ENCODE measurements around the gene NAXD. TPM values are rescaled to one million over a fixed set of nuclear protein-coding genes. Genes with fewer than 3 reads are reported as not detected.

NAXD gene
- total and polyA plus RNA-seq, 2 of the 4 experiments (the other 2 are of a cell fraction): 10.2 to 27.2 TPM

DNA sequence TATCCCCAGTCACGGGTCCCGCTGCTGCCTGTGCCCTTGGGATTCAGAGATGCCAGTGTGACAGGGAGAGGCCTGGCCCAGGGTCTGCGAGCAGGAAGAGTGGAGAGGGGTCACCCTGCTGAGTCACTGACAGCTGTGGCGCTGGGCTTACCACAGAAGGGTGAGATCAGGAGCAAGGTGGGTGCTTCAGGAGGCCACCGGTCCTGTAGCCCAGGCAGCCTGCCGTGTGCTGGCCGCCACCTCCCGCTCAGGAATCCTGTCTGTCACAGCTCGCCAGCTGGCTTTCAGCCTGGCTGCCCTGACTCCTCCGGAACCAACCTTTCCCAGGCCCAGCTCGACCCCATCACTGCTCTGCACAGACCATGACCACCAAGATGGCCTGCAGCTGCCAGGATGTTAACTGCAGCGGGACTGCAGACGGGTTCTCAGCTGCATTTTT, 25.3 kb downstream of the NAXD start (continued):
- TF ChIP-seq, protein P1, sequence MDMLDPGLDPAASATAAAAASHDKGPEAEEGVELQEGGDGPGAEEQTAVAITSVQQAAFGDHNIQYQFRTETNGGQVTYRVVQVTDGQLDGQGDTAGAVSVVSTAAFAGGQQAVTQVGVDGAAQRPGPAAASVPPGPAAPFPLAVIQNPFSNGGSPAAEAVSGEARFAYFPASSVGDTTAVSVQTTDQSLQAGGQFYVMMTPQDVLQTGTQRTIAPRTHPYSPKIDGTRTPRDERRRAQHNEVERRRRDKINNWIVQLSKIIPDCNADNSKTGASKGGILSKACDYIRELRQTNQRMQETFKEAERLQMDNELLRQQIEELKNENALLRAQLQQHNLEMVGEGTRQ (IDR thresholded peaks at IDR 0.05; ENCODE audit: low read depth, low read length): no peak

DNA sequence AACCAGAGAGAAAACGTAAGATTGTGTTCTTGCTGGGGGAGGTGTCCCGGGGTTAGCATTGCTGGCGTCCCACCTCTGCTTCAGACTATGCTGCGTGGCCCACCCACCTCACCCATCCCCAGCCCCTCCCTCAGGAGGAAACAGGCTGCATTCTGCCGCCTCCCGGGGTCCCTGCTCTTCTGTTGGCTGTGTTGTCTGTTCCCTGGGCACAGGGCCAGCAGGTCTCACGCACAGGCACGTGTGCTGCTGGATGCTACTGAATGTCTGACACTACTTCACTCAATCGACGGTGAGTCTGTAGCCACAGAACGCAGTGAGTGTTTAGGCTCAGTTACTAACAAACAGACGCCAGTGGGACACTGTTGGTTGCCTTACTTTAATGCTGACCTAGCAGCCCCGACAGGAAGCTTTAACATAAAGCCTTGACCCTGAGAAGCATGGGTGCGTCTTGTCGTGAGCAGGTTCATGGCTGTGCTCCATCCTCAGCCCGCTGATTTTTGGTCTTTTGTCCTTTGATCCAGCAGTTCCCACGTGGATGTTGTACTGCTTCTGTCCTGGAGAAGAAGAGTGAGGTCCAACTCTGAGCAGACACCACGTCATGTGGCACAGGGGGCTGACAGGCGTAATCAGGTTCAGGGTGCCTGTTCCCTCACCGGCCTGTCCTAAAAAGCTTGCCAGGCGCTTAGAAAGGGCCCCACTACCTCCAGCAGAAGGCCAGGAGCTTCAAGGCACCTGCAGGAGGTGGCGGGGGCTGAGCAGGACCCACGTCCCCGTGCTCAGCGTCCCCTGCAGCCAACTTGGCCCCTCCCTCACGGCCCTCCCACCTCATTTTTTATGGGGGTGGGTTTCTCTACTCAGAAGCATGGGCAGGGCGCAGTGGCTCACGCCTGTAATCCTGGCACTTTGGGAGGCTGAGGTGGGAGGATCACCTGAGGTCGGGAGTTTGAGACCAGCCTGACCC, 26.0 kb downstream of the NAXD start:
- POLR2A ChIA-PET (ENCODE audit: unreplicated experiment): interaction anchor here (0.6 kb wide), 1 partner anchor 36 kb away, joined by 4 read pairs; no protein-coding TSS in a partner anchor

More for the DNA sequence above, 26.0 kb downstream of the NAXD start:
- no peak for ATAC-seq (ENCODE audit: low read depth)
- CTCF ChIA-PET: interaction anchor here (0.7 kb wide), 1 partner anchor 23 kb away, joined by 3 read pairs; no protein-coding TSS in a partner anchor
- Histone ChIP-seq H3K9me3 (ENCODE audit: control insufficient read depth, insufficient read depth, low read length) (no peaks in the 10 kb centered on the region), H3K9me1 (ENCODE audit: insufficient read depth, low read length) (peaks cover 8% of the 10 kb centered on the region; the same call in 1 of the 2 replicates), H3K9ac (ENCODE audit: low read depth, low read length) (no peak overlapping the region), H2AFZ (replicated peaks; ENCODE audit: low read length, poor library complexity) (peak overlapping the region; percentile 15), H2BK120ac (ENCODE audit: low read depth, low read length) (no peak overlapping the region), H2BK20ac (ENCODE audit: low read depth, low read length) (no peak overlapping the region), H3K18ac (ENCODE audit: low read depth, low read length) (no peak overlapping the region), H3K23ac (ENCODE audit: low read depth, low read length) (no peak overlapping the region), H3K4me2 (ENCODE audit: low read depth, low read length) (no peak overlapping the region), H4K20me1 (ENCODE audit: insufficient read depth, low read length) (peaks cover 23% of the 10 kb centered on the region), H2BK5ac (ENCODE audit: low read depth, low read length, poor library complexity, severe bottlenecking) (no peak overlapping the region), H4K5ac (ENCODE audit: low read depth, low read length) (no peak overlapping the region), H3K56ac (ENCODE audit: extremely low read depth, insufficient read depth, low read length) (no peak overlapping the region), H4K91ac (ENCODE audit: insufficient read depth, low read depth, low read length) (no peak overlapping the region), H3K4me3 (ENCODE audit: insufficient read depth, low read depth, low read length) (no peak overlapping the region), H2BK15ac (ENCODE audit: low read depth, low read length) (no peak overlapping the region), H2AK5ac (ENCODE audit: low read depth, low read length) (no peak overlapping the region), H3K4ac (ENCODE audit: low read depth, low read length) (no peak overlapping the region), H3K27ac (ENCODE audit: insufficient read depth, low read length) (no peak overlapping the region), H3K79me1 (ENCODE audit: low read depth in 1 of 2, low read length in 2 of 2) (peaks cover under 1 to 29% of the 10 kb centered on the region in 2 experiments; a peak in 3 of 4 replicates), H2AK9ac (replicated peaks; ENCODE audit: low read depth, low read length, poor library complexity) (peak overlapping the region; percentile 15), H3K14ac (replicated peaks; ENCODE audit: low read depth, low read length) (no peak overlapping the region), H3K4me1 (ENCODE audit: control insufficient read depth, insufficient read depth, low read length) (peaks cover 8% of the 10 kb centered on the region; the same call in 1 of the 2 replicates), H3K27me3 (ENCODE audit: control insufficient read depth, insufficient read depth, low read length) (no peaks in the 10 kb centered on the region), H4K8ac (ENCODE audit: low read depth in 2 of 2, low read length in 2 of 2) (no peak overlapping the region), H3K36me3 (ENCODE audit: control insufficient read depth, insufficient read depth, low read length) (peaks cover 75% of the 10 kb centered on the region)
- dilution Hi-C loops (cut with HindIII; ENCODE audit: low sequenced_read_pairs, unreplicated experiment) (no loop called here), intact Hi-C loops (cut with micrococcal nuclease) (no loop called here), in situ Hi-C loops (cut with MboI; ENCODE audit: low sequenced_read_pairs) (no loop called here)
- TF ChIP-seq, protein P2, sequence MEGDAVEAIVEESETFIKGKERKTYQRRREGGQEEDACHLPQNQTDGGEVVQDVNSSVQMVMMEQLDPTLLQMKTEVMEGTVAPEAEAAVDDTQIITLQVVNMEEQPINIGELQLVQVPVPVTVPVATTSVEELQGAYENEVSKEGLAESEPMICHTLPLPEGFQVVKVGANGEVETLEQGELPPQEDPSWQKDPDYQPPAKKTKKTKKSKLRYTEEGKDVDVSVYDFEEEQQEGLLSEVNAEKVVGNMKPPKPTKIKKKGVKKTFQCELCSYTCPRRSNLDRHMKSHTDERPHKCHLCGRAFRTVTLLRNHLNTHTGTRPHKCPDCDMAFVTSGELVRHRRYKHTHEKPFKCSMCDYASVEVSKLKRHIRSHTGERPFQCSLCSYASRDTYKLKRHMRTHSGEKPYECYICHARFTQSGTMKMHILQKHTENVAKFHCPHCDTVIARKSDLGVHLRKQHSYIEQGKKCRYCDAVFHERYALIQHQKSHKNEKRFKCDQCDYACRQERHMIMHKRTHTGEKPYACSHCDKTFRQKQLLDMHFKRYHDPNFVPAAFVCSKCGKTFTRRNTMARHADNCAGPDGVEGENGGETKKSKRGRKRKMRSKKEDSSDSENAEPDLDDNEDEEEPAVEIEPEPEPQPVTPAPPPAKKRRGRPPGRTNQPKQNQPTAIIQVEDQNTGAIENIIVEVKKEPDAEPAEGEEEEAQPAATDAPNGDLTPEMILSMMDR (conservative IDR thresholded peaks at IDR 0.05; ENCODE audit: low read depth, low read length): no peak
- TF ChIP-seq BHLHE40 (IDR thresholded peaks at IDR 0.05; ENCODE audit: low read depth, low read length) (peak; percentile 66; the same call in 1 of the 2 replicates), MAFK (IDR thresholded peaks at IDR 0.05; ENCODE audit: low read depth, low read length) (peak; percentile 19; the same call in 1 of the 2 replicates), SMC3 (IDR thresholded peaks at IDR 0.05; ENCODE audit: low read depth, low read length) (no peak), RFX5 (IDR thresholded peaks at IDR 0.05; ENCODE audit: low read depth, low read length) (no peak)
- WGBS, 2 experiments (ENCODE audit: extremely low coverage in 2 of 2, insufficient read length in 1 of 2): 72% methylated on average over 6 of the region's 29 CpGs; no CpG with 5 or more reads in 1 of the 2 experiments
- BruUV-seq (replicated peaks): no TSS peak
- peak; percentile 53 for DNase-seq
